DOHH2 (cell line): ENCODE measurements around the gene FAM228B.

Experiments
- H3F3A ChIP-seq: fragments of 200-600 bp; sonication (generic), shearing (Covaris generic); 2 replicates; pipeline ENCODE4 v1.6.0; 2016; ENCODE audit warnings: antibody characterized with exemption, mild to moderate bottlenecking; ENCODE audit not compliant: control insufficient read depth, insufficient read depth
- H3K27ac ChIP-seq: fragments of 200-600 bp; sonication (generic); 2 replicates; pipeline ENCODE4 v1.5.1; 2014; ENCODE audit warnings: low read depth, mild to moderate bottlenecking, low read length, moderate library complexity
- H3K27me3 ChIP-seq: fragments of 200-600 bp; sonication (generic); 2 replicates; pipeline ENCODE4 v1.6.1; 2014; ENCODE audit warnings: mild to moderate bottlenecking, low read length, mixed read lengths; ENCODE audit not compliant: control insufficient read depth
- H3K36me3 ChIP-seq: fragments of 200-600 bp; sonication (generic); 2 replicates; pipeline ENCODE4 v1.6.1; 2014; ENCODE audit warnings: mild to moderate bottlenecking, low read length, moderate library complexity, mixed read lengths; ENCODE audit not compliant: control insufficient read depth
- H3K4me1 ChIP-seq: fragments of 200-600 bp; sonication (generic); 2 replicates; pipeline ENCODE4 v1.6.1; 2014; ENCODE audit warnings: mild to moderate bottlenecking, low read length, mixed read lengths; ENCODE audit not compliant: control insufficient read depth
- H3K4me2 ChIP-seq: fragments of 200-600 bp; sonication (generic); 2 replicates; pipeline ENCODE4 v1.6.0; 2014; ENCODE audit warnings: mild to moderate bottlenecking, low read length, moderate library complexity
- H3K4me3 ChIP-seq: fragments of 200-600 bp; sonication (generic); 2 replicates; pipeline ENCODE4 v1.5.1; 2014; ENCODE audit warnings: mild to moderate bottlenecking, low read length, mixed read lengths
- H3K79me2 ChIP-seq: fragments of 200-600 bp; sonication (generic); 2 replicates; pipeline ENCODE4 v1.6.1; 2014; ENCODE audit warnings: mild to moderate bottlenecking, low read length, mixed read lengths; ENCODE audit not compliant: control insufficient read depth
- H3K9me2 ChIP-seq: fragments of 200-600 bp; sonication (generic); replicated peaks from 2 replicates; pipeline ENCODE4 v1.6.1; 2014; ENCODE audit warnings: mild to moderate bottlenecking, low read length, mixed read lengths; ENCODE audit not compliant: control insufficient read depth
- H3K9me3 ChIP-seq: fragments of 200-600 bp; sonication (generic); 2 replicates; pipeline ENCODE4 v1.6.1; 2014; ENCODE audit warnings: antibody characterized with exemption, low read length, mixed read lengths; ENCODE audit not compliant: control insufficient read depth, insufficient read depth
- H4K20me1 ChIP-seq: fragments of 200-600 bp; sonication (generic); 2 replicates; pipeline ENCODE4 v1.6.0; 2014; ENCODE audit warnings: low read depth, mild to moderate bottlenecking, antibody characterized with exemption, low read length, moderate library complexity; ENCODE audit not compliant: control insufficient read depth, insufficient read depth
- EZH2phosphoT487 ChIP-seq: fragments of 200-600 bp; sonication (generic); IDR thresholded peaks from 2 replicates; pipeline ENCODE4 v1.6.1; 2017; ENCODE audit warnings: borderline replicate concordance, mild to moderate bottlenecking, antibody characterized with exemption, low read length, moderate library complexity, mixed read lengths
- TF ChIP-seq, protein P1 (sequence below): fragments of 200-600 bp; sonication (generic); IDR thresholded peaks from one replicate; pipeline ENCODE4 v1.5.1; 2014; ENCODE audit warnings: antibody characterized with exemption, mild to moderate bottlenecking, low read depth, low read length; ENCODE audit not compliant: poor library complexity, severe bottlenecking

Gene FAM228B

GRCh38 chr2:24083567-24084385, 39.5 kb upstream of the FAM228B start:
- Histone ChIP-seq H3K4me3 (peak overlapping the region; percentile 84), H3K27me3 (no peaks in the 10 kb centered on the region), H4K20me1 (no peaks in the 10 kb centered on the region), H3K9me3 (no peaks in the 10 kb centered on the region), H3F3A (peaks cover 4% of the 10 kb centered on the region; the same call in 1 of the 2 replicates), H3K4me1 (peaks cover 16% of the 10 kb centered on the region), H3K79me2 (no peaks in the 10 kb centered on the region), H3K9me2 (no peaks in the 10 kb centered on the region), H3K4me2 (peak overlapping the region; percentile 91), H3K36me3 (peaks cover 4% of the 10 kb centered on the region; the same call in 1 of the 2 replicates), H3K27ac (peak overlapping the region; percentile 55)
- no peak for TF ChIP-seq EZH2phosphoT487

- H3K4me3 ChIP-seq, result peak within 1 kb of the TSS; percentile 84
- no peak for TF ChIP-seq EZH2phosphoT487
- TF ChIP-seq, protein P1, sequence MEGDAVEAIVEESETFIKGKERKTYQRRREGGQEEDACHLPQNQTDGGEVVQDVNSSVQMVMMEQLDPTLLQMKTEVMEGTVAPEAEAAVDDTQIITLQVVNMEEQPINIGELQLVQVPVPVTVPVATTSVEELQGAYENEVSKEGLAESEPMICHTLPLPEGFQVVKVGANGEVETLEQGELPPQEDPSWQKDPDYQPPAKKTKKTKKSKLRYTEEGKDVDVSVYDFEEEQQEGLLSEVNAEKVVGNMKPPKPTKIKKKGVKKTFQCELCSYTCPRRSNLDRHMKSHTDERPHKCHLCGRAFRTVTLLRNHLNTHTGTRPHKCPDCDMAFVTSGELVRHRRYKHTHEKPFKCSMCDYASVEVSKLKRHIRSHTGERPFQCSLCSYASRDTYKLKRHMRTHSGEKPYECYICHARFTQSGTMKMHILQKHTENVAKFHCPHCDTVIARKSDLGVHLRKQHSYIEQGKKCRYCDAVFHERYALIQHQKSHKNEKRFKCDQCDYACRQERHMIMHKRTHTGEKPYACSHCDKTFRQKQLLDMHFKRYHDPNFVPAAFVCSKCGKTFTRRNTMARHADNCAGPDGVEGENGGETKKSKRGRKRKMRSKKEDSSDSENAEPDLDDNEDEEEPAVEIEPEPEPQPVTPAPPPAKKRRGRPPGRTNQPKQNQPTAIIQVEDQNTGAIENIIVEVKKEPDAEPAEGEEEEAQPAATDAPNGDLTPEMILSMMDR, result peak; percentile 97
Measured at GRCh38 chr2:24084386-24085199, 38.7 kb upstream of the FAM228B start, which contains the start of gene TP53I3. TSS of gene TP53I3 (minus strand) at chr2:24084834. CDS start at chr2:24084326, 508 bp downstream.

GRCh38 chr2:24085200-24085489, 38.1 kb upstream of the FAM228B start:
- no peaks in the 10 kb centered on the region for H3K9me3 ChIP-seq
- peak overlapping the region; percentile 91 for H3K4me2 ChIP-seq
- H3F3A ChIP-seq, result peaks cover 4% of the 10 kb centered on the region; the same call in 1 of the 2 replicates
- TF ChIP-seq, protein P1, result no peak
- no peak for TF ChIP-seq EZH2phosphoT487
- H3K36me3 ChIP-seq, result peaks cover 4% of the 10 kb centered on the region; the same call in 1 of the 2 replicates
- H3K4me3 ChIP-seq, result peak overlapping the region; percentile 84
- peaks cover 16% of the 10 kb centered on the region for H3K4me1 ChIP-seq
- H3K27ac ChIP-seq, result no peak overlapping the region
- H3K27me3 ChIP-seq, result no peaks in the 10 kb centered on the region
- no peaks in the 10 kb centered on the region for H3K79me2 ChIP-seq
- no peaks in the 10 kb centered on the region for H3K9me2 ChIP-seq
- no peaks in the 10 kb centered on the region for H4K20me1 ChIP-seq

More at GRCh38 chr2:24084386-24085199, 38.7 kb upstream of the FAM228B start, which contains the start of gene TP53I3:
- Histone ChIP-seq H3K79me2 (no peaks in the 10 kb centered on the region), H3K9me3 (no peaks in the 10 kb centered on the region), H3F3A (peaks cover 4% of the 10 kb centered on the region; the same call in 1 of the 2 replicates), H4K20me1 (no peaks in the 10 kb centered on the region), H3K36me3 (peaks cover 4% of the 10 kb centered on the region; the same call in 1 of the 2 replicates), H3K4me2 (peak within 1 kb of the TSS; percentile 91), H3K27me3 (no peaks in the 10 kb centered on the region), H3K9me2 (no peaks in the 10 kb centered on the region), H3K27ac (peak within 1 kb of the TSS; percentile 55), H3K4me1 (peaks cover 16% of the 10 kb centered on the region)
